GM12872 (cell line): ENCODE results near the gene PLEKHA6.

Experiments
- CTCF ChIP-seq: IDR thresholded peaks from 3 replicates; pipeline ENCODE4 v1.5.1; 2011; ENCODE audit warnings: low read depth, mild to moderate bottlenecking, low read length, moderate library complexity; ENCODE audit not compliant: insufficient read depth

The PLEKHA6 gene

GRCh38 chr1:204295671-204296070 lies 64.1 kb downstream of the PLEKHA6 start:
- TF ChIP-seq CTCF: no peak

GRCh38 chr1:204294357-204294756 lies 65.4 kb downstream of the PLEKHA6 start:
- TF ChIP-seq CTCF: no peak

GRCh38 chr1:204293605-204294337 lies 66.0 kb downstream of the PLEKHA6 start:
- no peak for TF ChIP-seq CTCF

GRCh38 chr1:204292740-204293139 lies 67.0 kb downstream of the PLEKHA6 start:
- no peak for TF ChIP-seq CTCF

GRCh38 chr1:204289280-204289679 lies 70.4 kb downstream of the PLEKHA6 start:
- TF ChIP-seq CTCF: no peak

- no peak for TF ChIP-seq CTCF
Observed at GRCh38 chr1:204288021-204288588, 71.6 kb downstream of the PLEKHA6 start.

GRCh38 chr1:204287466-204287891 lies 72.2 kb downstream of the PLEKHA6 start:
- TF ChIP-seq CTCF: no peak
